HL-60 (cell line): ENCODE data around the gene HYAL1.

ENCODE experiments used
- DNase-seq, 2 experiments: peaks; one replicate each; pipeline ENCODE4 v3.0.0-alpha.2; 2010 to 2020; ENCODE audit warnings: low read depth in 1 of 2, low spot score in 1 of 2
- H3K27ac ChIP-seq: fragments of 250-450 bp; sonication (Bioruptor Pico); replicated peaks from 2 replicates; pipeline ENCODE4 v1.5.1; 2020; ENCODE audit warnings: mild to moderate bottlenecking, moderate library complexity
- H3K27me3 ChIP-seq: fragments of 250-450 bp; sonication (Bioruptor Pico); 2 replicates; pipeline ENCODE4 v1.5.1; 2021; ENCODE audit warnings: mild to moderate bottlenecking, moderate library complexity; ENCODE audit not compliant: insufficient read depth, poor library complexity, severe bottlenecking
- H3K4me3 ChIP-seq: replicated peaks from 2 replicates; pipeline ENCODE4 v1.5.1; 2011; ENCODE audit warnings: mild to moderate bottlenecking, control low read depth, low read length; ENCODE audit not compliant: insufficient read depth
- CTCF ChIP-seq: IDR thresholded peaks from one replicate; pipeline ENCODE4 v1.5.1; 2011; ENCODE audit warnings: low read length, control low read depth, inconsistent platforms; ENCODE audit not compliant: insufficient read depth
- GABPA ChIP-seq: IDR thresholded peaks from 2 replicates; pipeline ENCODE4 v1.6.1; 2012; ENCODE audit warnings: low read depth
- POLR2AphosphoS5 ChIP-seq: IDR thresholded peaks from 2 replicates; pipeline ENCODE4 v1.6.1; 2012; ENCODE audit warnings: low read depth
- REST ChIP-seq: IDR thresholded peaks from 2 replicates; pipeline ENCODE4 v1.6.1; 2012; ENCODE audit warnings: low read depth; ENCODE audit not compliant: insufficient replicate concordance
- SPI1 ChIP-seq: IDR thresholded peaks from 2 replicates; pipeline ENCODE4 v1.6.1; 2012; ENCODE audit warnings: low read depth, mild to moderate bottlenecking, borderline replicate concordance

The HYAL1 gene

GRCh38 chr3:50318163-50318562 lies 14.8 kb upstream of the HYAL1 start:
- no peak overlapping the region for H3K4me3 ChIP-seq
- DNase-seq = no peak
- no peak overlapping the region for H3K27ac ChIP-seq
- no peaks in the 10 kb centered on the region for H3K27me3 ChIP-seq
- TF ChIP-seq GABPA = no peak
- TF ChIP-seq REST = no peak
- no peak for TF ChIP-seq POLR2AphosphoS5
- no peak for TF ChIP-seq SPI1
- TF ChIP-seq CTCF = no peak

- H3K4me3 ChIP-seq = no peak overlapping the region
- H3K27me3 ChIP-seq = no peaks in the 10 kb centered on the region
- DNase-seq = no peak
- no peak overlapping the region for H3K27ac ChIP-seq
- TF ChIP-seq CTCF = no peak
- no peak for TF ChIP-seq POLR2AphosphoS5
- TF ChIP-seq REST = no peak
- no peak for TF ChIP-seq GABPA
- no peak for TF ChIP-seq SPI1
These were observed 13.9 kb upstream of the HYAL1 start for GRCh38 chr3:50317300-50317699.

GRCh38 chr3:50316657-50317242 lies 13.4 kb upstream of the HYAL1 start:
- Histone ChIP-seq H3K27ac (no peak overlapping the region), H3K27me3 (no peaks in the 10 kb centered on the region), H3K4me3 (no peak overlapping the region)
- no peak for TF ChIP-seq GABPA
- no peak for TF ChIP-seq POLR2AphosphoS5
- TF ChIP-seq CTCF = no peak
- TF ChIP-seq SPI1 = no peak
- no peak for DNase-seq

- DNase-seq = no peak
- Histone ChIP-seq H3K4me3 (no peak overlapping the region), H3K27me3 (no peaks in the 10 kb centered on the region), H3K27ac (no peak overlapping the region)
- TF ChIP-seq CTCF (no peak), SPI1 (no peak), REST (no peak), POLR2AphosphoS5 (no peak), GABPA (no peak)
These were observed 11.4 kb upstream of the HYAL1 start for GRCh38 chr3:50314816-50315215.
